GM19238 (cell line): Measurements from ENCODE around the gene ZNF716.
"Not testable (repeated sequence)": the region's sequence is repeated elsewhere in the genome, so short reads cannot be mapped to it uniquely, and the experiment has no call there.

Experiments used
- DNase-seq: peaks from one replicate; pipeline ENCODE4 v3.0.0; 2011; ENCODE audit warnings: low spot score; ENCODE audit not compliant: insufficient read length

Gene ZNF716

DNA sequence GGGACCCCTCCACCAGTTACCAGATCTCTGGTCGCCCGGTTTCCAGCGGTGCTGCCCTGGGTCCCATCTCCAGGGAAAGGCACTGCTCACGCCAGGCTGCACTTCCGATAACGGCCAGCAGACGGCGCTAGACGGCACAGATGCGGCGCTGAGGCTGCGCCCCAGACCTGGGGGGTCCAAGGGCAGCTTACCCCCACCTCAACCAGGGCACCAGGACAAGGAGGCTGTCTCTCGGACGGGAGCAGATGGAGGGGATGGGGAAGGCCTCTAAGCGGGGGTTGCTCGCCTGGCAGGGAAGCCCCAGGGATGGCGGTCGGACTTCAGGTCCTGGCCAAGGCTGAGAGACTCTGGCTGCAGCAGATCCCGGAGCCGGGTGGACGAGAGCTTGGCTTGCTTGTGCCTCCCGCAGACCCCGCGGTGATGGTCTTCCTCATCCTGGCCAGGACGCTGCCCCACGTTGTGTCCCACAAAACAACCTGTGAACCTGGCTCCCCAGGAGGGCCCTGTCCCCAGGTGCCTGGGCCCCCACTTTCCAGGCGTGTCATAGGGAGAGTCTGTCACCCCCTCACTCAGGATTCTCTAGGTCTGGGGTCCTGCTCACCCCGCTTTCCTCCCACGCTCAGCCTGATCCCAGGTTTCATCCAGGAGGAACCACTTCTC lies 23.9 kb upstream of the ZNF716 start:
- DNase-seq: no peak

DNA sequence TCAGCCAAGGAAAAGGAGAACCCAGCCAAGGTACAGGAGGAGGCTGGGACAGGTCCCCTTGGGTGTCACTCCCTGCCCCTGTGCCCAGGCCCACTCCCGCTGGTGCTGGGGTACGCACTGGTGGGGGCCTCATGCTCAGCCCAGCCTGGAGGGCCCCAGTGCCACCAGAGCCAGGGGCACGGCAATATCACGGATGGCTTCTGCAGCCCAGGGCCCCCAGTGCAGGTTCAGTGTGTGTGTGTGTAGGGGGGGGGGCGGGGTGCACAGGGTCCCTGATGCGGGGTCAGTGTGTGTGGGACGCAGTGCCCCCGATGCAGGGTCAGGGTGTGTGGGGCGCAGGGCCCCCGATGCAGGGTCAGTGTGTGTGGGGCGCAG lies 23.4 kb upstream of the ZNF716 start:
- DNase-seq: no peak

- DNase-seq: no peak
Measured at GRCh38 chr7:57427146-57427545, 22.8 kb upstream of the ZNF716 start.

GRCh38 chr7:57427594-57427993 lies 22.4 kb upstream of the ZNF716 start:
- DNase-seq: no peak

GRCh38 chr7:57432583-57432982 lies 17.4 kb upstream of the ZNF716 start:
- no peak for DNase-seq

GRCh38 chr7:57437581-57437980 lies 12.4 kb upstream of the ZNF716 start:
- no peak for DNase-seq

- no peak for DNase-seq
Measured at GRCh38 chr7:57438244-57438643, 11.7 kb upstream of the ZNF716 start.

DNA sequence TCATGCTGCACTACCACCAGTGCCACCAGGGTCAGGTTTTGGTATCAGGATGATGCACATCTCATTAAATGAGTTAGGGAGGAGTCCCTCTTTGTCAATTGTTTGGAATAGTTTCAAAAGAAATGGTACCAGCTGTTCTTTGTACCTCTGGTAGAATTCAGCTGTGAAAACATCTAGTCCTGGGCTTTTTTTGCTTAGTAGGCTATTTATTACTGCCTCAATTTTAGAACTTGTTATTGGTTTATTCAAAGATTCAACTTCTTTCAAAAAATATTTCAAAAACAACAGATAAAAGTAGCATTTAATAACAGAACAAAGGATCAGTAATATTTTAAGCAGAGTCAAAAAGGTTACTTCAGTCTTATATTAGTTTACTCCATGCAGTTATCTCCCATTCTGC lies 6.4 kb upstream of the ZNF716 start:
- DNase-seq: no peak

DNA sequence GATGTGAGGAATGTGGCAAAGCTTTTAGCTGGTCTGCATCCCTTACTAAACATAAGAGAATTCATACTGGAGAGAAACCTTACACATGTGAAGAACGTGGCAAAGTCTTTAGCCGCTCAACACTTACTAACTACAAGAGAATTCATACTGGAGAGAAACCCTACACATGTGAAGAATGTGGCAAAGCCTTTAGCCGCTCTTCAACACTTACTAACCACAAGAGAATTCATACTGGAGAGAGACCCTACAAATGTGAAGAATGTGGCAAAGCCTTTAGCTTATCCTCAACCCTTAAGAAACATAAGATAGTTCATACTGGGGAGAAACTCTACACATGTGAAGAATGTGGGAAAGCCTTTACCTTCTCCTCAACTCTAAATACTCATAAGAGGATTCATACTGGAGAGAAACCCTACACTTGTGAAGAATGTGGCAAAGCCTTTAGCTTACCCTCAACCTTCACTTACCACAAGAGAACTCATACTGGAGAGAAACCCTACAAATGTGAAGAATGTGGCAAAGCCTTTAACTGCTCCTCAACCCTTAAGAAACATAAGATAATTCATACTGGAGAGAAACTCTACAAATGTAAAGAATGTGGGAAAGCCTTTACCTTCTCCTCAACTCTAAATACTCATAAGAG lies 19.3 kb downstream of the ZNF716 start:
- DNase-seq: not testable (repeated sequence)

DNA sequence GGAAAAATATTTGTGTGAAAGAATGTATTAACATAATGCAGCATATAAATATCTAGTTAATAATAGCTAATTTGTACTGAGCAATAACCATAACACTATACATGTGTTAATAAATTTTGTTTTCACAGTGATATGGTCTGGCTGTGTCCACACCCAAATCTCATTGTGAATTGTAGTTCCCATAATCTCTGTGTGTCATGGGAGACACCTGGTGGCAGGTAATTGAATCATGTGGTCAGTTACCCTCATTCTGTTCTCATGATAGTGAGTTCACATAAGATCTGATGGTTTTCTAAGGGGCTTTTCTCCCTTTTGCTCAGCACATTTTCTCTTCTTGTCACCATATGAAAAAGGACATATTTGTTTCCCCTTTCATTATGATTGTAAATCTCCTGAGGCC lies 30.3 kb downstream of the ZNF716 start:
- not testable (repeated sequence) for DNase-seq

DNA sequence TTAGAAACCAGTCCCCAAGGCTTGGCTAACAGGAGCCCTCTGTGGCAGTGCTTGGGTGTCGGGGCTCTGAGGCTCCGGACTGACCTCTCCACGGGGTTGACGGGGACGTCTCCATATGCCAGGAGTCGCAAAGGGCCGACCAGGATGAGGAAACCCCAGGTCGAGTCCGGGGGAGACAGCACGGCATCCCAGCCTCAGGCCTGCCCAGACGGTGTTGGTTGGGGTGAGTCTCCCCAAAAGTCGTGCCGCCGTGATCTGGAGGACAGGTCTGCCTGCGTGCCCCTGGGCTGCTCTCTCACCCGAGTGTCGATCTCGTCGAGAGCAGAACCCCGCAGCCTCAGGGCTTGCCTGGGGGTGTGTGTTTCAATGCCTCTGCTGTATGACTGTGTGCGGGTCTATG lies 35.0 kb downstream of the ZNF716 start:
- DNase-seq: not testable (repeated sequence)

GRCh38 chr7:57487957-57488356 lies 38.0 kb downstream of the ZNF716 start:
- no peak for DNase-seq

DNA sequence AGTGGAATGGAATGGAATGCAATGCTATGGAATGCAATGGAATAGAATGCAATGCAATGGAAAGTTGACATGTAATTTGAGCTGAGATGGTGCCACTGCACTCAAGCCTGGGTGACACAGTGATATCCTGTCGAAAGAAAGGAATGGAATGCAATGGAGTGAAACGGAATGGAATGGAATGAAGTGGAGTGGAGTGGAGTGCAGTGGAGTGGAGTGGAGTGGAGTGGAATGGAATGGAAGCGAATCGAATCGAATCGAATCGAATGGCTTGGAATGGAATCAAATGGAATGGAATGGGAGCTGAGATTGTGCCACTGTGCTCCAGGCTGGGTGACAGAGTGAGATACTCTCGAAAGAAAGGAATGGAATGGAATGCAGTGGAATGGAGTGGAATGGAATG lies 45.1 kb downstream of the ZNF716 start:
- DNase-seq: not testable (repeated sequence)

- no peak for DNase-seq
Measured at GRCh38 chr7:57496395-57496794, 46.4 kb downstream of the ZNF716 start.

DNA sequence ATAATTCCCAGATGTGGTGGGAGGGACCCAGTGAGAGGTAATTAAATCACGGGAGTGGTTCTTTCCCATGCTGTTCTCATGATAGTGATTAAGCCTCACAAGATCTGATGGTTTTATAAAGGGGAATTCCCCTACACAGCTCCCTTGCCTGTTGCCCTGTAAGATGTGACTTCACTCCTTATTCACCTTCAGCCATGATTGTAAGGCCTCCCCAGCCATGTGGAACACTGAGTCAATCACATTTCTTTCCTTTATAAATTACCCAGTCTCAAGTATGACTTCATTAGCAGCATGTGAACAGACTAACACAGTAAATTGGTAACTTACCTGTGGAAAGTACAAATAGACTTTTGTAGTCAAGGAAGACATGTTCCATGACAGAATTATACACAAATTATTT lies 55.2 kb downstream of the ZNF716 start:
- no peak for DNase-seq
